ENCODE results near the gene NOL7. TPM values are rescaled to one million over a fixed set of nuclear protein-coding genes. Genes with fewer than 3 reads are reported as not detected.

Gene NOL7
- total and polyA plus RNA-seq, 2 of the 13 experiments (the other 11 are each of a cell fraction or from before 2014, with no cell fraction given) = 37.8 to 186 TPM

DNA sequence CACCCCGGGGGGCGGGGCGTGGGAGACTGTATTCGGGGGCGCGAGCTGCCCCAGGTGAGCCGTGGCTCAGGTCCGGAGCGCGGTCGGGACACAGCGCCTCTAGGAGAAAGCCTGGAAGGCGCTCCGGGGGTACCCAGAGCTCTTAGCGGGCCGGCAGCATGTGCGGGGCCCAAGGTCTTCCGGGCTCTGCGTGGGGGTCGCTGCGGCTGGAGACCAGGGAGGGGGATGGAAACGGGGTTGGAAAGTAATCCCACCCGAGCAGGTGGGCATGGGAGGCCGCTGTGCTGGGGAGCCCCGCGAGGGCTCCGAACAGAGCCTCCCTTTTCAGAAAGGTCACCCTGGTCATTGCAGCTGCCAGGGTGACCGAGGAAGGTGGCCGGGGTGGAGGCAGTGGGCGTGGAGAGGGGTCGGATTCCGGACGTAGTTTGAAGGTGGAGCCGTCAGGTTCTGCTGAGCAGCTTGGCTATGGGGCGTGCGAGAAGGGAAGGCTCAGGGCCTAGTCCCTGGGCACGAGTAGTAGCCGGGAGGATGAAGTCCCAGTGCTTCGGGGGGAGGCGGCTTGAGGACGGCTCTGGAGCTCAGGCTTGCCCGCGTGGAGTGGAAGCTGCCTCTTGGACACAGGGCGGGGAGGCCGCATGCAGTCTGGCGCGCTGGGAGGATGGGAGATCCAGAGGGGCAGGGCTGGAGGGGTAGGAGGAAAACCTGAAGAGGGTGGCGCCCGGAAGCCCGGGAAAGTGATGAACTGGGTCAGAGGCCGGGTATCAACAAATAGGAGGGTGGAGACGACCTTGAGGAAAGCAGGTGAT, 40.4 kb upstream of the NOL7 start, which contains the start of gene SIRT5 (continued):
- TF ChIP-seq CBX2 (IDR thresholded peaks at IDR 0.05; ENCODE audit: low read depth, low read length) = no peak
- no peak for TF ChIP-seq CBX2 (CRISPR knock-in tag; IDR thresholded peaks at IDR 0.05; ENCODE audit: low read depth)
- TF ChIP-seq, protein P1, sequence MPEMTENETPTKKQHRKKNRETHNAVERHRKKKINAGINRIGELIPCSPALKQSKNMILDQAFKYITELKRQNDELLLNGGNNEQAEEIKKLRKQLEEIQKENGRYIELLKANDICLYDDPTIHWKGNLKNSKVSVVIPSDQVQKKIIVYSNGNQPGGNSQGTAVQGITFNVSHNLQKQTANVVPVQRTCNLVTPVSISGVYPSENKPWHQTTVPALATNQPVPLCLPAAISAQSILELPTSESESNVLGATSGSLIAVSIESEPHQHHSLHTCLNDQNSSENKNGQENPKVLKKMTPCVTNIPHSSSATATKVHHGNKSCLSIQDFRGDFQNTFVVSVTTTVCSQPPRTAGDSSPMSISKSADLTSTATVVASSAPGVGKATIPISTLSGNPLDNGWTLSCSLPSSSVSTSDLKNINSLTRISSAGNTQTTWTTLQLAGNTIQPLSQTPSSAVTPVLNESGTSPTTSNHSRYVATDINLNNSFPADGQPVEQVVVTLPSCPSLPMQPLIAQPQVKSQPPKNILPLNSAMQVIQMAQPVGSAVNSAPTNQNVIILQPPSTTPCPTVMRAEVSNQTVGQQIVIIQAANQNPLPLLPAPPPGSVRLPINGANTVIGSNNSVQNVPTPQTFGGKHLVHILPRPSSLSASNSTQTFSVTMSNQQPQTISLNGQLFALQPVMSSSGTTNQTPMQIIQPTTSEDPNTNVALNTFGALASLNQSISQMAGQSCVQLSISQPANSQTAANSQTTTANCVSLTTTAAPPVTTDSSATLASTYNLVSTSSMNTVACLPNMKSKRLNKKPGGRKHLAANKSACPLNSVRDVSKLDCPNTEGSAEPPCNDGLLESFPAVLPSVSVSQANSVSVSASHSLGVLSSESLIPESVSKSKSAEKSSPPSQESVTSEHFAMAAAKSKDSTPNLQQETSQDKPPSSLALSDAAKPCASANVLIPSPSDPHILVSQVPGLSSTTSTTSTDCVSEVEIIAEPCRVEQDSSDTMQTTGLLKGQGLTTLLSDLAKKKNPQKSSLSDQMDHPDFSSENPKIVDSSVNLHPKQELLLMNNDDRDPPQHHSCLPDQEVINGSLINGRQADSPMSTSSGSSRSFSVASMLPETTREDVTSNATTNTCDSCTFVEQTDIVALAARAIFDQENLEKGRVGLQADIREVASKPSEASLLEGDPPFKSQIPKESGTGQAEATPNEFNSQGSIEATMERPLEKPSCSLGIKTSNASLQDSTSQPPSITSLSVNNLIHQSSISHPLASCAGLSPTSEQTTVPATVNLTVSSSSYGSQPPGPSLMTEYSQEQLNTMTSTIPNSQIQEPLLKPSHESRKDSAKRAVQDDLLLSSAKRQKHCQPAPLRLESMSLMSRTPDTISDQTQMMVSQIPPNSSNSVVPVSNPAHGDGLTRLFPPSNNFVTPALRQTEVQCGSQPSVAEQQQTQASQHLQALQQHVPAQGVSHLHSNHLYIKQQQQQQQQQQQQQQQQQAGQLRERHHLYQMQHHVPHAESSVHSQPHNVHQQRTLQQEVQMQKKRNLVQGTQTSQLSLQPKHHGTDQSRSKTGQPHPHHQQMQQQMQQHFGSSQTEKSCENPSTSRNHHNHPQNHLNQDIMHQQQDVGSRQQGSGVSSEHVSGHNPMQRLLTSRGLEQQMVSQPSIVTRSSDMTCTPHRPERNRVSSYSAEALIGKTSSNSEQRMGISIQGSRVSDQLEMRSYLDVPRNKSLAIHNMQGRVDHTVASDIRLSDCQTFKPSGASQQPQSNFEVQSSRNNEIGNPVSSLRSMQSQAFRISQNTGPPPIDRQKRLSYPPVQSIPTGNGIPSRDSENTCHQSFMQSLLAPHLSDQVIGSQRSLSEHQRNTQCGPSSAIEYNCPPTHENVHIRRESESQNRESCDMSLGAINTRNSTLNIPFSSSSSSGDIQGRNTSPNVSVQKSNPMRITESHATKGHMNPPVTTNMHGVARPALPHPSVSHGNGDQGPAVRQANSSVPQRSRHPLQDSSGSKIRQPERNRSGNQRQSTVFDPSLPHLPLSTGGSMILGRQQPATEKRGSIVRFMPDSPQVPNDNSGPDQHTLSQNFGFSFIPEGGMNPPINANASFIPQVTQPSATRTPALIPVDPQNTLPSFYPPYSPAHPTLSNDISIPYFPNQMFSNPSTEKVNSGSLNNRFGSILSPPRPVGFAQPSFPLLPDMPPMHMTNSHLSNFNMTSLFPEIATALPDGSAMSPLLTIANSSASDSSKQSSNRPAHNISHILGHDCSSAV (CRISPR knock-in tag; IDR thresholded peaks at IDR 0.05; ENCODE audit: borderline replicate concordance) = no peak
- no peak for TF ChIP-seq NR3C1 (CRISPR knock-in tag; IDR thresholded peaks at IDR 0.05)
- TF ChIP-seq, protein P2, sequence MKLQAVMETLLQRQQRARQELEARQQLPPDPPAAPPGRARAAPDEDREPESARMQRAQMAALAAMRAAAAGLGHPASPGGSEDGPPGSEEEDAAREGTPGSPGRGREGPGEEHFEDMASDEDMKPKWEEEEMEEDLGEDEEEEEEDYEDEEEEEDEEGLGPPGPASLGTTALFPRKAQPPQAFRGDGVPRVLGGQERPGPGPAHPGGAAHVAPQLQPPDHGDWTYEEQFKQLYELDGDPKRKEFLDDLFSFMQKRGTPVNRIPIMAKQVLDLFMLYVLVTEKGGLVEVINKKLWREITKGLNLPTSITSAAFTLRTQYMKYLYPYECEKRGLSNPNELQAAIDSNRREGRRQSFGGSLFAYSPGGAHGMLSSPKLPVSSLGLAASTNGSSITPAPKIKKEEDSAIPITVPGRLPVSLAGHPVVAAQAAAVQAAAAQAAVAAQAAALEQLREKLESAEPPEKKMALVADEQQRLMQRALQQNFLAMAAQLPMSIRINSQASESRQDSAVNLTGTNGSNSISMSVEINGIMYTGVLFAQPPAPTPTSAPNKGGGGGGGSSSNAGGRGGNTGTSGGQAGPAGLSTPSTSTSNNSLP (IDR thresholded peaks at IDR 0.05; ENCODE audit: low read depth, low read length) = no peak; the same call in 1 of the 2 replicates
- TF ChIP-seq KDM2A (CRISPR knock-in tag; IDR thresholded peaks at IDR 0.05; ENCODE audit: borderline replicate concordance, low read depth) = peak; percentile 88
- TF ChIP-seq, protein P3, sequence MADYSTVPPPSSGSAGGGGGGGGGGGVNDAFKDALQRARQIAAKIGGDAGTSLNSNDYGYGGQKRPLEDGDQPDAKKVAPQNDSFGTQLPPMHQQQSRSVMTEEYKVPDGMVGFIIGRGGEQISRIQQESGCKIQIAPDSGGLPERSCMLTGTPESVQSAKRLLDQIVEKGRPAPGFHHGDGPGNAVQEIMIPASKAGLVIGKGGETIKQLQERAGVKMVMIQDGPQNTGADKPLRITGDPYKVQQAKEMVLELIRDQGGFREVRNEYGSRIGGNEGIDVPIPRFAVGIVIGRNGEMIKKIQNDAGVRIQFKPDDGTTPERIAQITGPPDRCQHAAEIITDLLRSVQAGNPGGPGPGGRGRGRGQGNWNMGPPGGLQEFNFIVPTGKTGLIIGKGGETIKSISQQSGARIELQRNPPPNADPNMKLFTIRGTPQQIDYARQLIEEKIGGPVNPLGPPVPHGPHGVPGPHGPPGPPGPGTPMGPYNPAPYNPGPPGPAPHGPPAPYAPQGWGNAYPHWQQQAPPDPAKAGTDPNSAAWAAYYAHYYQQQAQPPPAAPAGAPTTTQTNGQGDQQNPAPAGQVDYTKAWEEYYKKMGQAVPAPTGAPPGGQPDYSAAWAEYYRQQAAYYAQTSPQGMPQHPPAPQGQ (CRISPR knock-in tag; IDR thresholded peaks at IDR 0.05; ENCODE audit: borderline replicate concordance) = no peak
- no peak for TF ChIP-seq ZNF34 (CRISPR knock-in tag; IDR thresholded peaks at IDR 0.05; ENCODE audit: borderline replicate concordance)
- 0 out of 2 replicates have a peak, but pooled peaks have one; percentile 39 for TF ChIP-seq FLYWCH1 (CRISPR knock-in tag; IDR thresholded peaks at IDR 0.05)
- TF ChIP-seq, protein P4, sequence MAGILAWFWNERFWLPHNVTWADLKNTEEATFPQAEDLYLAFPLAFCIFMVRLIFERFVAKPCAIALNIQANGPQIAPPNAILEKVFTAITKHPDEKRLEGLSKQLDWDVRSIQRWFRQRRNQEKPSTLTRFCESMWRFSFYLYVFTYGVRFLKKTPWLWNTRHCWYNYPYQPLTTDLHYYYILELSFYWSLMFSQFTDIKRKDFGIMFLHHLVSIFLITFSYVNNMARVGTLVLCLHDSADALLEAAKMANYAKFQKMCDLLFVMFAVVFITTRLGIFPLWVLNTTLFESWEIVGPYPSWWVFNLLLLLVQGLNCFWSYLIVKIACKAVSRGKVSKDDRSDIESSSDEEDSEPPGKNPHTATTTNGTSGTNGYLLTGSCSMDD (CRISPR knock-in tag; IDR thresholded peaks at IDR 0.05) = 0 out of 2 replicates have a peak, but pooled peaks have one; percentile 28
- TF ChIP-seq SMAD1 (CRISPR knock-in tag; IDR thresholded peaks at IDR 0.05; ENCODE audit: borderline replicate concordance, low read depth) = no peak
- TF ChIP-seq ZFP36L1 (CRISPR knock-in tag; IDR thresholded peaks at IDR 0.05) = peak; percentile 65; the same call in 1 of the 2 replicates
